ENCODE data around the gene HCN2. TPM values are rescaled to one million over a fixed set of nuclear protein-coding genes. Genes with fewer than 3 reads are reported as not detected.

HCN2 gene
- total RNA-seq, 1 experiment from 2014 or later = 1.5 TPM

DNA sequence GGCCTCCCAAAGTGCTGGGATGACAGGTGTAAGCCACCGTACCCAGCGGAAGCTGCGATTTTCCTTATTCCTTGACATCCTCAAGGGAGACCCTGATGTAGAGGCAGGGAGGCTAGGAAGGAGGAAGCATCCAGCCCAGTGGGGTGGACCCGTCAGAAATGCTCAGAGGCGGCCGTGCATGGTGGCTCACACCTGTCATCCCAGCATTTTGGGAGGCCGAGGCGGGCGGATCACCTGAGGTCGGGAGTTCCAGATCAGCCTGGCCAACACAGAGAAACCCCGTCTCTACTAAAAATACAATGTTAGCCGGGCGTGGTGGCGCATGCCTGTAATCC lies 34.2 kb upstream of the HCN2 start:
- no peak for DNase-seq
- BruUV-seq (replicated peaks) = no TSS peak
- Histone ChIP-seq H3K27me3 (ENCODE audit: insufficient read depth, low read depth) (no peaks in the 10 kb centered on the region), H3K4me1 (replicated peaks; ENCODE audit: insufficient read depth) (peaks cover 24% of the 10 kb centered on the region), H3K36me3 (ENCODE audit: low read depth) (no peaks in the 10 kb centered on the region), H3K9me2 (ENCODE audit: insufficient read depth) (no peaks in the 10 kb centered on the region), H3K9me3 (ENCODE audit: insufficient read depth, low read depth) (no peaks in the 10 kb centered on the region), H3K79me2 (ENCODE audit: low read depth) (no peaks in the 10 kb centered on the region), H3K27ac (no peak overlapping the region), H4K20me1 (ENCODE audit: insufficient read depth) (no peaks in the 10 kb centered on the region), H3K4me3 (no peak overlapping the region), H3K4me2 (no peak overlapping the region), H3F3A (ENCODE audit: insufficient read depth, low read depth) (peaks cover 16% of the 10 kb centered on the region; the same call in 1 of the 2 replicates), H2AFZ (no peak overlapping the region)
- intact Hi-C loops (cut with micrococcal nuclease; ENCODE audit: unreplicated experiment) = no loop called here
- ChIA-PET POLR2A (ENCODE audit: unreplicated experiment) (interaction anchor here (0.6 to 0.9 kb wide), 5 partner anchors 19 to 121 kb away, joined by 4 to 12 read pairs (median 8); partner anchors contain the start of genes FSTL3 and HCN2), CTCF (interaction anchor here (0.6 to 0.9 kb wide), 3 partner anchors 25 to 1031 kb away, joined by 3 read pairs; no protein-coding TSS in a partner anchor)
- TF ChIP-seq, protein P1, sequence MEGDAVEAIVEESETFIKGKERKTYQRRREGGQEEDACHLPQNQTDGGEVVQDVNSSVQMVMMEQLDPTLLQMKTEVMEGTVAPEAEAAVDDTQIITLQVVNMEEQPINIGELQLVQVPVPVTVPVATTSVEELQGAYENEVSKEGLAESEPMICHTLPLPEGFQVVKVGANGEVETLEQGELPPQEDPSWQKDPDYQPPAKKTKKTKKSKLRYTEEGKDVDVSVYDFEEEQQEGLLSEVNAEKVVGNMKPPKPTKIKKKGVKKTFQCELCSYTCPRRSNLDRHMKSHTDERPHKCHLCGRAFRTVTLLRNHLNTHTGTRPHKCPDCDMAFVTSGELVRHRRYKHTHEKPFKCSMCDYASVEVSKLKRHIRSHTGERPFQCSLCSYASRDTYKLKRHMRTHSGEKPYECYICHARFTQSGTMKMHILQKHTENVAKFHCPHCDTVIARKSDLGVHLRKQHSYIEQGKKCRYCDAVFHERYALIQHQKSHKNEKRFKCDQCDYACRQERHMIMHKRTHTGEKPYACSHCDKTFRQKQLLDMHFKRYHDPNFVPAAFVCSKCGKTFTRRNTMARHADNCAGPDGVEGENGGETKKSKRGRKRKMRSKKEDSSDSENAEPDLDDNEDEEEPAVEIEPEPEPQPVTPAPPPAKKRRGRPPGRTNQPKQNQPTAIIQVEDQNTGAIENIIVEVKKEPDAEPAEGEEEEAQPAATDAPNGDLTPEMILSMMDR (conservative IDR thresholded peaks at IDR 0.05) = no peak
- TF ChIP-seq EZH2 (IDR thresholded peaks at IDR 0.05; ENCODE audit: low read depth) = no peak

DNA sequence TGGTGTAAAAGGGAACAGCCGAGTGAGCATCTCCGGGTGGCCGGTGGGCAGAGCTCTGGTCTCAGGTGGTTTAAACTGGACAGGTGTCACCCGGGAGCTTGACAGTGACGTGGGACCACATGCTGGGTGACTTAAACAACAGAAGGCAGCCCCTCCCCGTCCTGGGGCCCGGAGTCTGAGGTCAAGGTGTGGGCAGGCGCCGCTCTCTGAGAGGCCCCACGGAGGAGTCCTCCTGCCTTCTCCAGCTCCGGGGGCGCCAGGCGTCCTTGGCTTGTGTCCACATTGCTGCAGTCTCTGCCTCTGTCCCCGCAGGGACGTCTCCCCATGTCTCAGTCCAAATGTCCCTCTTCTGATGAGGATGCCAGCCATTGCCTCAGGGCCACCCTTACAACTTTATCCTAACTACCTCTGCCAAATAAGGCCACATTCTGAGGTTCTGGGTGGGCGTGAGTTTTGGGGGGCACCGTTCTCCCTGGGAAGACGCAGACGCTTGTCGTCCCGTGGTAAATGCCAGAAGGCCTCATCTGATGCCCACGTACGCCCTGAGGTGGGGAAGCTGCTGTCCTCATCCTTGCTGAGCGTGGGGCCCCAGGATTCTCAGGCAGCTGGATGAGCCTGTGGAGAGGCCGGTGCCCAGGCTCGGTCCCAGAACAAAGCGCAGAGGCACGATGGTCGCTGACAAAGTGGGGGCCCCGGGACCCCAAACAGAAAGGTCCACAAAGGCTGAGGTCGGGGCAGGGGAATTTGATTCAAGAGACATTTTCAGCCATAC lies 32.9 kb upstream of the HCN2 start:
- ChIA-PET POLR2A (ENCODE audit: unreplicated experiment) (interaction anchor here (1.1 kb wide), 1 partner anchor 15 kb away, joined by 4 read pairs; no protein-coding TSS in a partner anchor), CTCF (no interaction called here)
- Histone ChIP-seq H3K27me3 (ENCODE audit: insufficient read depth, low read depth) (no peaks in the 10 kb centered on the region), H4K20me1 (ENCODE audit: insufficient read depth) (no peaks in the 10 kb centered on the region), H3K79me2 (ENCODE audit: low read depth) (no peaks in the 10 kb centered on the region), H3K36me3 (ENCODE audit: low read depth) (no peaks in the 10 kb centered on the region), H3K27ac (no peak overlapping the region), H2AFZ (no peak overlapping the region), H3K4me3 (no peak overlapping the region), H3K4me2 (peak overlapping the region; percentile 46), H3K4me1 (replicated peaks; ENCODE audit: insufficient read depth) (peaks cover 24% of the 10 kb centered on the region), H3K9me2 (ENCODE audit: insufficient read depth) (no peaks in the 10 kb centered on the region), H3F3A (ENCODE audit: insufficient read depth, low read depth) (peaks cover 16% of the 10 kb centered on the region; the same call in 1 of the 2 replicates), H3K9me3 (ENCODE audit: insufficient read depth, low read depth) (no peaks in the 10 kb centered on the region)
- DNase-seq = peak in 1 of 2 experiments; percentile 30
- no TSS peak for BruUV-seq (replicated peaks)
- TF ChIP-seq EZH2 (IDR thresholded peaks at IDR 0.05; ENCODE audit: low read depth) = no peak
- TF ChIP-seq, protein P1 (conservative IDR thresholded peaks at IDR 0.05) = no peak
- intact Hi-C loops (cut with micrococcal nuclease; ENCODE audit: unreplicated experiment) = no loop called here

DNA sequence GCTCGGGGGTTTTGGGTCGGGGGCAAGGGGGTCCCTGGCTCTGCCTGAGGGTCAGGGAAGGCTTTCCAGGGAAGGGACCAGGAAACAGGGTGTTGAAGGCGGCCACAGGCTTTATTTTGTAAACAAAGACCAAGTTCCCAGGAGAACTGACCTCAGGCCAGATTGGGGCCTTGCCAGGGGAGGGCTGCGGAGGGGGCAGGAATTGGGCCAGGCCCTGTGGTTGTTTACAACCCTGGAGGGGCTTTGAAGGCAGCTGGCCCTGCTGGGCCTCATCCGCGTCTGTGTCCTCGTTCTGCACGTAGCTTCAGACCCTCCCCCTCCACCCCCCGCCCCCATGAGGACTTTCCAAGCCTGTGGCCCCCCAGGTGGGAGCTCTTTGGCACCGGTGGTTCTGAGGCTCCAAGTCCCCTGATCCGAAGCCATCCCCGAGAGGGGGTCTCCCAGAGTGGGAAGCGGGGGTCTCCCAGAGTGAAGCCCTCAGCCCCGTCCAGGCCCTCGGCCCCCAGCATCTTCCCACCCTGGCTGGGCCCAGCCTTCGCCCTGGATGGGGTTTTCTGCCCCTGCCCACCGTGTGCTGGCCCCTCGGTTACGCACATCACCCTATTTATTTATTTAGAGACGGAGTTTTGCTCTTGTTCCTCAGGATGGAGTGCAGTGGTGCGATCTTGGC lies 30.8 kb upstream of the HCN2 start:
- TF ChIP-seq, protein P1 (conservative IDR thresholded peaks at IDR 0.05) = no peak
- no peak for TF ChIP-seq EZH2 (IDR thresholded peaks at IDR 0.05; ENCODE audit: low read depth)
- no peaks in the 10 kb centered on the region for H3K9me3 ChIP-seq (ENCODE audit: insufficient read depth, low read depth)
- H3K4me3 ChIP-seq = no peak overlapping the region
- intact Hi-C loops (cut with micrococcal nuclease; ENCODE audit: unreplicated experiment) = no loop called here
- H3K79me2 ChIP-seq (ENCODE audit: low read depth) = no peaks in the 10 kb centered on the region
- DNase-seq = peak in 1 of 2 experiments; percentile 53
- BruUV-seq (replicated peaks) = no TSS peak
- H3K27ac ChIP-seq = no peak overlapping the region
- H3K27me3 ChIP-seq (ENCODE audit: insufficient read depth, low read depth) = no peaks in the 10 kb centered on the region
- ChIA-PET POLR2A (ENCODE audit: unreplicated experiment) (interaction anchor here (0.6 kb wide), 1 partner anchor 24 kb away, joined by 4 read pairs; no protein-coding TSS in a partner anchor), CTCF (no interaction called here)
- peaks cover 16% of the 10 kb centered on the region; the same call in 1 of the 2 replicates for H3F3A ChIP-seq (ENCODE audit: insufficient read depth, low read depth)
- no peak overlapping the region for H2AFZ ChIP-seq
- H3K36me3 ChIP-seq (ENCODE audit: low read depth) = no peaks in the 10 kb centered on the region
- H3K9me2 ChIP-seq (ENCODE audit: insufficient read depth) = no peaks in the 10 kb centered on the region
- peaks cover 24% of the 10 kb centered on the region for H3K4me1 ChIP-seq (replicated peaks; ENCODE audit: insufficient read depth)
- no peaks in the 10 kb centered on the region for H4K20me1 ChIP-seq (ENCODE audit: insufficient read depth)
- H3K4me2 ChIP-seq = 0 out of 2 replicates have a peak overlapping the region, but pooled peaks have one; percentile 4

Data from PC-9 (cell line).